ENCODE measurements around the gene ZDHHC19. TPM values are rescaled to one million over a fixed set of nuclear protein-coding genes. Genes with fewer than 3 reads are reported as not detected.

ZDHHC19 gene
- total RNA-seq, 1 experiment from 2014 or later: not detected

DNA sequence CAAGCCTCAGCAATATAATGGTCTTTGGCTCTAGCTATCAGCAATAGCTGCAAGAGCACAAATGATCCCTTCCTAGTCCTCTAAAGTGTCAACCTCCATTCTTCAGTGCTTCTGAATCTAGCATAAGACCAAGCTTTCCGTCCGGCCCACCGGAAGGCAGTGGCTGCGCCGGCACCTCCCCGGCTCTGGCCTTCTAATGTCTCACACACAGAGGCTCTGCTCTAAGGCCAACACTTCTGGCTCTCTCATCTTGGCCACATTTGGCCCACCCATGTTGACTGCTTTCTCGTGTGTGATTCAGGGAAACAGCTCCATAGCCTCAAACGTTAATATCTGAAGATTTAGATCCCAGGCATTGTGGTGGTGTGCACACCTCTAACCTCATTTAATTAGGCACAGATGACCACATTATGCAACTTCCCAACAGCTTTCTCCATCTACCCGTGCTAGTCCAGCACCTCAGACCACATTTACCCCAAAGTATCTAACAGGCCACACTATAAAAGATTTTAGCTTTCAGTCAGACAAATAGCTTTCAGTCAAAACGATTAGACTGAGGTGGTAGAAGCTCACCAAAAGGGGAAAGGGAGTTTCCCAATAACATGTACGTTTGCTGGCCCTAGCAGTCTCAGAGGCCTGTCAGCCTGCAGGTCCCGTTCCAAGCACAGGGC is 24.4 kb upstream of the ZDHHC19 start:
- peaks cover 41% of the 10 kb centered on the region for H3K36me3 ChIP-seq
- no peaks in the 10 kb centered on the region for H3K9me3 ChIP-seq (replicated peaks)
- no peak overlapping the region for H3K4me3 ChIP-seq
- no peak overlapping the region for H3K27ac ChIP-seq
- peak; percentile 35 to 63 for DNase-seq (ENCODE audit: low read depth in 1 of 2, low spot score in 2 of 2)
- peaks cover 27% of the 10 kb centered on the region for H3K4me1 ChIP-seq (replicated peaks)
- no peaks in the 10 kb centered on the region for H3K27me3 ChIP-seq (replicated peaks)

DNA sequence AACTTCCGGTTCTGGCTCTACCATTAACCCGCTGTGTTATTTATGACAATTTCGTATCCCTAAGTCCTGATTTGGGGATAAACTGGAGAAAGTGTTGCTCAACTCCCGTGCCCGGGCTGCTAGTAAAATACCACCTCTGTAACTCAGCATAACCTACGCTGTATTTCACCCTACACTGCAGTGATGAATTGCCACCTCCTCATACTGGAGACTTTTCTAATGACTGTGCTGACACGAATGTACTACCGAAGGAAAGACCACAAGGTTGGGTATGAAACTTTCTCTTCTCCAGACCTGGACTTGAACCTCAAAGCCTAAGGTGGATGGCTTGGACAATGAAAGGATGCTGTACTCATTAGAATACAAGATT is 21.7 kb upstream of the ZDHHC19 start:
- Histone ChIP-seq H3K36me3 (peaks cover 21% of the 10 kb centered on the region), H3K4me1 (replicated peaks) (peaks cover 18% of the 10 kb centered on the region), H3K27me3 (replicated peaks) (no peaks in the 10 kb centered on the region), H3K27ac (no peak overlapping the region), H3K9me3 (replicated peaks) (no peaks in the 10 kb centered on the region), H3K4me3 (no peak overlapping the region)
- no peak for DNase-seq (ENCODE audit: low read depth in 1 of 2, low spot score in 2 of 2)

DNA sequence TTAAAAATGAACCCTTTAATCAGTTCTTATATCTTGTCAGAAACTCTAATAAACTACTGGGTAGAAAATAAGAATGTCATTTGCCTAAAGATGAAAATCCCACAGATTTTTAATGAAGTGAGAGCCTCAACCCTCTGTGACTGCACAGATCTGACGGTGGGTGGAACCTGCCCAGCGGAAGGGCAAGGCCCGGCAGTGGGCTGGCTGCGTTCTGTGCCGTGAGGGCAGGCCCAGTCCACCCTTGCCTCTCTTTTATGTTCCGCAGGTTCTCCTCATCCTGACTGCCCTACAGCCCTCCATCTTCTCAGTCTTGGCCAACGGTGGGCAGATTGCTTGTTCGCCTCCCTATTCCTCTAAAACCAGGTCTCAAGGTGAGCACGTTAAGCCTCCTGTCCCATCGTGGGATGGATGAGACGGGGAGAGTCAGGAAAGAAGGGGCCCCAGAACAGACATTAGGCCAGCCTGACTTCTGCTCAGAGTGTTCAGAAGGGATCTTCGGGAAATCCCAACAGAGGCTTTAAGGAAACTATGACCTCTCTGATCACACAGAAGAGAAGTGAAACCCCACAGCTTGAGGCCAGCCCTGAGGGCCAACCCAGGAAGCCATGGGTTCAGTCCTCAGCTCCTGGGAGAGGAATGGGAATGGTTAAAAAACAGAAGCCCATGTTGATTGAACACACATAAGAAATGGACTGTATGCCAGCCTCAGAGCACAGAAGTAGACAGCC is 21.1 kb upstream of the ZDHHC19 start:
- Histone ChIP-seq H3K27me3 (replicated peaks) (no peaks in the 10 kb centered on the region), H3K27ac (no peak overlapping the region), H3K36me3 (peaks cover 15% of the 10 kb centered on the region), H3K4me3 (no peak overlapping the region), H3K4me1 (replicated peaks) (peaks cover 18% of the 10 kb centered on the region), H3K9me3 (replicated peaks) (no peaks in the 10 kb centered on the region)
- no peak for DNase-seq (ENCODE audit: low read depth in 1 of 2, low spot score in 2 of 2)

DNA sequence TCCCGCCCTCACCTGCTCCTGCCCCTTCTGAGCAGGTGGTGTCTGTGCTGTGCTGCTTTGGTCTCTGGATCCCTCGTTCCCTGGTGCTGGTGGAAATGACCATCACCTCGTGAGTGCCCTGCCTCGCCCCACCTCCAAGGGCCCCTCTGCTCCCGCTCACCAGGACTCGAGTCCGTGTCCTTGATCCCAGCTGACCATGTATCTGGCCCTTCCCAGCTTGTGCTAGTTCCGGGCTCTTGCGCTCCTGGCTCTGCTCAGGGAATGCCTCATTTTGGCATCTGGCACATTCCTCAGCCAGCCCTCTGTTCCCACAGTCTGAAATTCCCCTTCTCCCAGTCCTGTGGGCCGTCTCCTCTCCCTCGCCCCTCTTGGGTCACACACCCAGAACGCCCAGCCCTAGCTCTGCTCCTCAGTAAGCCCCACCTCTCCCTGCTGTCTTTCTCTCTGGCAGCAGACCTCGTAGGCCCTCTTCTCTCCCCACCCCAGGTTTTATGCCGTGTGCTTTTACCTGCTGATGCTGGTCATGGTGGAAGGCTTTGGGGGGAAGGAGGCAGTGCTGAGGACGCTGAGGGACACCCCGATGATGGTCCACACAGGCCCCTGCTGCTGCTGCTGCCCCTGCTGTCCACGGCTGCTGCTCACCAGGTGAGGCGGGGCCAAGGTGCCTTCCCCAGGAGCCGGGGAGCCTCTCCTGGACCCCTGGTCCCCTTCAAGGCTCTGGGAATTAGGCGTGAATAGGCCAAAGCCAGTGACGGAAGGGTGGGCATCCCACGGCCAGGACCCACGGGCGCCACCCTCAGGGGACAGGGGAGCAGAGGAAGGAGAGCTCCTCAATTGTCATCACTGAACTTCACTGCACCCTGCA is 16.7 kb upstream of the ZDHHC19 start:
- Histone ChIP-seq H3K36me3 (no peaks in the 10 kb centered on the region), H3K27ac (no peak overlapping the region), H3K4me3 (no peak overlapping the region), H3K4me1 (replicated peaks) (no peaks in the 10 kb centered on the region), H3K27me3 (replicated peaks) (no peaks in the 10 kb centered on the region), H3K9me3 (replicated peaks) (no peaks in the 10 kb centered on the region)
- DNase-seq (ENCODE audit: low read depth in 1 of 2, low spot score in 2 of 2): no peak

DNA sequence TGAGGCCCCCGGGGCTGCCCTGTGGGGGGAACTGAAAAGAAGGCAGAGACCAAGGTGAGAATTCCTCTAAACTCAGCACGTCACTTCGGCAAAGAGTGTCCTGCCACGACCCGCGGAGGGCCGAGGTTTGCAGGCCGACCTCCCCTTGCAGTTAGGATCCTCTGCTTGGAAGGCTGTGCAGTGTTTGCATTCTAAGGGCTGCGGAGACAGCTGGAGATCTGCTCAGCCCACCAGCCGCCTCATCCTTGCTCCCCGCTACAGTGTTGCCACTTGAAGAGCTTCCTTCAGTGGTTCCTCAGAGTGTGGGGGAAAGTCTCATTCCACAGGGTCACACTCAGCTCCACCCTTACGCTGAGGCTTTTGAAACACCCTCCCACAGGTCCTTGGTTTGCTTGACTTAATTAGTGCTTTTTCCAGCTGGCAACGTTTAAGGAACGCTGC is 15.9 kb upstream of the ZDHHC19 start:
- no peak overlapping the region for H3K4me3 ChIP-seq

DNA sequence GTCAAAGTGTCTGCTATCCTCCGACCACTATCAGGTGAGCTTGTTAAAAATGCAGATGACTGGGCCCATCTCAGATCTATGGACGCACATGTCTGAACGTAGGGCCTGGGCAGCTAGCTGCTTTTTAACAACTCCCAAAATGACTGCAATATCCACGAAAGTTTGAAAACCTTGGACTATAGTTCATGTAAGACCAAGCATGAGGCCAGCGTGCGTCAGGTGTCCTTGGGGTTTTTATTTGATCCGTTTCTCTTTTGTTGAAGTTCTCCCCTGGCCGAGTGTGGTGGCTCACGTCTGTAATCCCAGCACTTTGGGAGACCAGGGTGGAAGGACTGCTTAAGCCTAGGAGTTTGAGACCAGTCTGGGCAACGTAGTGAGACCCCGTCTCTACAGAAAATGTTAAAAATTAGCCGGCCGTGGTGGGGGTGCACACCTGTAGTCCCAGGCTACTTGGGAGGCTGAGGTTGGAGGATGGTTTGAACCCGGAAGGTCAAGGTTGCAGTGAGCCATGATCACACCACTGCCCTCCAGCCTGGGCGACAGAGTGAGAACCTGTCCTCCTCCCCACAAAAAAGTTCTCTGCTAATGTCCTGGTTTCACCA is 14.7 kb upstream of the ZDHHC19 start:
- H3K9me3 ChIP-seq (replicated peaks): no peaks in the 10 kb centered on the region
- no peaks in the 10 kb centered on the region for H3K27me3 ChIP-seq (replicated peaks)
- DNase-seq (ENCODE audit: low read depth in 1 of 2, low spot score in 2 of 2): no peak
- H3K4me3 ChIP-seq: no peak overlapping the region
- H3K27ac ChIP-seq: no peak overlapping the region
- no peaks in the 10 kb centered on the region for H3K36me3 ChIP-seq
- no peaks in the 10 kb centered on the region for H3K4me1 ChIP-seq (replicated peaks)

More for the DNA sequence above, 15.9 kb upstream of the ZDHHC19 start:
- Histone ChIP-seq H3K36me3 (no peaks in the 10 kb centered on the region), H3K4me1 (replicated peaks) (no peaks in the 10 kb centered on the region), H3K27ac (no peak overlapping the region), H3K27me3 (replicated peaks) (no peaks in the 10 kb centered on the region), H3K9me3 (replicated peaks) (no peaks in the 10 kb centered on the region)
- no peak for DNase-seq (ENCODE audit: low read depth in 1 of 2, low spot score in 2 of 2)

DNA sequence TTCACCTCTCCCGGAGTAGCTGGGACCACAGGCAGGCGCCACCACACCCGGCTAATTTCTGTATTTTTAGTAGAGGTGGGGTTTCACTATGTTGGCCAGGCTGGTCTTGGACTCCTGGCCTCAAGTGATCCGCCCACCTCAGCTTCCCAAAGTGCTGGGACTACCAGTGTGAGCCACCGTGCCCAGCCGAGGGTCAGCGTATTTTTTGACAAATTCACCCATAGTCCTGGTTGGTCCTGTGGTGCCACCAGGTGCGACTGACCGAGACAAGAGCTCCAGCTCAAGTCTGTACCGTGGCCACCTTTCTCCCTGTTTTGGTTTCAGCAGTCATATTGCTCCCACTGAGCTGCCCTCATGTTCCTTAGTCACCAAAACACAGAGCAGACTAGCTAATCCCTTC is 13.9 kb upstream of the ZDHHC19 start:
- H3K4me1 ChIP-seq (replicated peaks): no peaks in the 10 kb centered on the region
- no peaks in the 10 kb centered on the region for H3K27me3 ChIP-seq (replicated peaks)
- DNase-seq (ENCODE audit: low read depth in 1 of 2, low spot score in 2 of 2): no peak
- no peaks in the 10 kb centered on the region for H3K9me3 ChIP-seq (replicated peaks)
- H3K4me3 ChIP-seq: no peak overlapping the region
- no peak overlapping the region for H3K27ac ChIP-seq
- no peaks in the 10 kb centered on the region for H3K36me3 ChIP-seq

DNA sequence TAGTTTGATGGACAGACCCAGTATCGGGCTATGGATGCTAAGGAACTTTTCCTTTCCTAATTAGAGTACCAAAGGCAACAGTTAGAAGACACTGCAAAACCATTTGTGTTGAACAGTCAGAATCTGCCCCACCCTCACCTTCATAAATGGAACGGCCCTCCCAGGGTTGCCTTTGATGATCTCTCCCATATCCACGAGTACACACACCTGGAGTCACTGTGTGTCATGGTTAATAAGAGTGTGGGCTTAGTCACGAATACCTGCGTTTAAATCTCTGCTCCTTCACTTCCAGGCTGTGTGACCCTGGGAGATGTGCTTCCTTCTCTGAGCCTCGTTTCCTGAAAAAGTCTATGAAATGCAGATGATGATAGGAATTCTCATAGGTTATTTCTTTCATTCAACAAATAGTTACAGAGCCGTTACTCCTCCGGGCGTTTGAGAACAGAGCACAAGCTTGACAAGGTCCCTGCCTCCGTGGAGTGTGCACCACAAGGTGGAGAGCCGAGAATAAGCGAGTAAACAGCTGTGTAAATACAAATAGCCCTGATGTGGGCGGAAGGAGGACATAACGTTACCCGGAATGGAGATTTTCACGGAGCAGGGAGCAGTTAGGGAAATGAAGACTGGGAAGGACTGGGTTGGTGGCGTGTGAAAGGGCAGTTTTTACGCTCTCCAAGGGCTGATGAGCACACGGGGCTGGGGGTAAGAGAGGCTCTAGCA is 11.8 kb upstream of the ZDHHC19 start:
- Histone ChIP-seq H3K4me1 (replicated peaks) (peaks cover 9% of the 10 kb centered on the region), H3K4me3 (no peak overlapping the region), H3K27me3 (replicated peaks) (no peaks in the 10 kb centered on the region), H3K27ac (no peak overlapping the region), H3K36me3 (no peaks in the 10 kb centered on the region), H3K9me3 (replicated peaks) (no peaks in the 10 kb centered on the region)
- no peak for DNase-seq (ENCODE audit: low read depth in 1 of 2, low spot score in 2 of 2)

DNA sequence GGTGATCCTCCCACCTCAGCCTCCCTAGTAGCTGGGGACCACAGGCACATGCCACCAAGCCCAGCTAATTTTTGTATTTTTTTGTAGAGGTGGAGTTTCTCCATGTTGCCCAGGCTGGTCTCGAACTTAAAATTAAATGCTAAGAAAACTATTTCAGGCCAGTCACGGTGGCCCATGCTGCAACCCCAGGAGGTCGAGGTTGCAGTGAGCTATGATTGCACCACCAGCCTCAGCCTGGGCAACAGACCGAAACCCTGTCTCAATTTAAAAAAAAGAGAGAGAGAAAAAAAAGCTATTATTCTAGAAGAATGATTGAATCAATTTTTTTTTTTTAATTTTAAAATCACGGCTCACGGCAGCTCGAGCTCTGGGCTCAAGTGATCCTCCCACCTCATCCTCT is 9.8 kb upstream of the ZDHHC19 start:
- Histone ChIP-seq H3K4me1 (replicated peaks) (peaks cover 9% of the 10 kb centered on the region), H3K9me3 (replicated peaks) (no peaks in the 10 kb centered on the region), H3K4me3 (no peak overlapping the region), H3K36me3 (no peaks in the 10 kb centered on the region), H3K27me3 (replicated peaks) (no peaks in the 10 kb centered on the region), H3K27ac (no peak overlapping the region)
- DNase-seq (ENCODE audit: low read depth in 1 of 2, low spot score in 2 of 2): no peak

DNA sequence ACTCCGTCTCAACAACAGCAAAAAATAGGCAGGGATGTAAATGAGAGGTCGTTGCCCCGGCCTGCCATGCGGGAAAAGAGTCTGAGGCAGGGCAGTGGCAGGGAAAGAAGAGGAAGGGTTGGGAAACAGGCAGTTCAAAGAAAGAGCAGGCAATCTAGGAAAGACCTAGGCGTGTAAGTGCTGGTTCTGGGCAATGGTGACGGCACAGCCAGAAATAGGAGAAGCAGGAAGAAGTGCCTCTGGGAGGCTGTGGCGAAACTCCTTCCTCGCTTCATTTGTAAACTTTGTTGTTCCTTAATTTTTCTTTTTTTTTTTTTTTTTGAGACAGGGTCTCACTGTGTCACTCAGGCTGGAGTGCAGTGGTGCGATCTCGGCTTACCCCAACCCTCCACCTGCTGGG is 9.4 kb upstream of the ZDHHC19 start:
- H3K9me3 ChIP-seq (replicated peaks): no peaks in the 10 kb centered on the region
- no peaks in the 10 kb centered on the region for H3K36me3 ChIP-seq
- H3K4me1 ChIP-seq (replicated peaks): peaks cover 9% of the 10 kb centered on the region
- H3K27me3 ChIP-seq (replicated peaks): no peaks in the 10 kb centered on the region
- no peak for DNase-seq (ENCODE audit: low read depth in 1 of 2, low spot score in 2 of 2)
- H3K4me3 ChIP-seq: no peak overlapping the region
- H3K27ac ChIP-seq: no peak overlapping the region

DNA sequence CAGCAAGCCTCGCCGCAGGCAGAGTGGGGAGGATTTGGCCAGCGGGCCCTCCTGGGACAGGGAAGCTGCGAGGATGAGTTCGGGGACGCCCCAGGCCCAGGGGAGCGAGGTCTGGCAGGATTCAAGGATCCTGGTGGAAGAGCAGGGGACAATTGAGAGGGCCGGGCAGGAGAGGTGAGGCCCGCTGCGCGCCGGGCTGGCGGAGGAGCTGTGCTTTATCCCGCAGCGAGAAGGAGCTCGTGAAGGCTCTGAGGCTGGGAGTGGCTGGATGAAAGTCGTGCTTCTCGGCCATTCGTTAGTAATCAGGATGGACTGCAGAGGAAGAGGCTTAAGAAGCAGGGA is 8.7 kb upstream of the ZDHHC19 start:
- no peak for DNase-seq (ENCODE audit: low read depth in 1 of 2, low spot score in 2 of 2)
- H3K9me3 ChIP-seq (replicated peaks): no peaks in the 10 kb centered on the region
- H3K4me3 ChIP-seq: no peak overlapping the region
- H3K27me3 ChIP-seq (replicated peaks): no peaks in the 10 kb centered on the region
- H3K27ac ChIP-seq: no peak overlapping the region
- peaks cover 9% of the 10 kb centered on the region for H3K4me1 ChIP-seq (replicated peaks)
- no peaks in the 10 kb centered on the region for H3K36me3 ChIP-seq

DNA sequence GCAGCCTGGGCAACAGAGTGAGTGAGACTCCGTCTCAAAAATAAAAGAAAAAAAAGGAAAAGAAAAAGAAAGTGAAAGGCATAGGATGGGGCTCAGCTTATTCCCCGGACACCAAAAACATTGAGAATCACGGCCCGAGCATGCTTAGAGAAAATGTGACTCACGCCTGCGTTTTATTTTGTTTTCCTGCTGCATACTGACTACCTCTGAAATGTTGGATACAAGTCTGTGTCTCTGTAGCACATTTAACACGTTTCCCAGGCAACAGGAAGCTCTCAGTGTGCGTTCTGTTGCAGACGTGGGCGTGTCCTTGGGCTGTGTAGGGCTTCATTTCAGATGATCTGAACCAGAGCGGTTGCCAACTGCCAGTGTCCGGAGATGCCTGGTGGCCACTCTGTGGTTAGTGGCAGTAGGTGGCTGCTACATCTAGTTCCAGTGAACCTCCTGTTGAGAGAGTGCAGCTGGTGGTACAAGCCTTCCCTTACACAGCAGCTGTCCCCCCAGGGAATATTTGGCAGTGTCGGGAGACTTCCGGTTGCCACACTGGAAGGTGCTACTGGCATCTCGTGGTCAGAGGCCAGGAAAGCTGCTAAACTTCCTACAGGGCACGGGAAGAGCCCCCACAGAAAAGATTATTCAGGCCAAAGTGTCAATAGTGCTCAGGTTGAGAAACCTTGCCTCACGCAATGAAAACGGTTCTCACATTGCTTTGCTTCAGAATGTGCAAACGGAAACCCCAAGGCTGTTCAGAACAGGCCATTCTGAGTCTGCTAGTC is 8.2 kb upstream of the ZDHHC19 start:
- peaks cover 9% of the 10 kb centered on the region for H3K4me1 ChIP-seq (replicated peaks)
- H3K9me3 ChIP-seq (replicated peaks): no peaks in the 10 kb centered on the region
- peak; percentile 62 to 70 for DNase-seq (ENCODE audit: low read depth in 1 of 2, low spot score in 2 of 2)
- H3K27ac ChIP-seq: no peak overlapping the region
- H3K27me3 ChIP-seq (replicated peaks): no peaks in the 10 kb centered on the region
- H3K36me3 ChIP-seq: no peaks in the 10 kb centered on the region
- peak overlapping the region; percentile 18 for H3K4me3 ChIP-seq
